Esophagus muscularis mucosa (tissue), 4 donors: ENCODE measurements around the gene C1QTNF4.

Source experiments
- CTCF ChIP-seq, 3 experiments: fragments of 200-600 bp in 2 of 3; fragments of 450-650 bp in 1 of 3; sonication (generic) in 2 of 3; IDR thresholded peaks; one replicate each; pipeline ENCODE4 v1.5.1; 2017 to 2019; ENCODE audit warnings: antibody characterized with exemption in 3 of 3, mild to moderate bottlenecking in 2 of 3, moderate library complexity in 1 of 3
- EP300 ChIP-seq: sonication (generic); formaldehyde crosslinking; IDR thresholded peaks from one replicate; pipeline ENCODE4 v1.6.1; 2017; ENCODE audit warnings: antibody characterized with exemption
- POLR2A ChIP-seq: fragments of 450-650 bp; IDR thresholded peaks from one replicate; pipeline ENCODE4 v1.6.1; 2017; ENCODE audit warnings: antibody characterized with exemption, moderate library complexity, mild to moderate bottlenecking, low read depth
- POLR2AphosphoS5 ChIP-seq, 2 donors: sonication (generic); formaldehyde crosslinking; IDR thresholded peaks; one replicate each; pipeline ENCODE4 v1.6.1; 2017; ENCODE audit warnings: antibody characterized with exemption in 2 of 2

- TF ChIP-seq EP300 (no peak), CTCF (IDR thresholded peaks at IDR 0.05) (no peak), POLR2AphosphoS5 (IDR thresholded peaks at IDR 0.05) (no peak), POLR2A (no peak)
Measured at GRCh38 chr11:47593492-47593933, 698 bp downstream of the C1QTNF4 start.
